ENCODE results near the gene STXBP3. TPM values are rescaled to one million over a fixed set of nuclear protein-coding genes. Genes with fewer than 3 reads are reported as not detected.

Gene STXBP3
- total RNA-seq, 3 donors from 2014 or later = 50.8 to 71.4 (median 66.1) TPM

- no peak for TF ChIP-seq CTCF (IDR thresholded peaks at IDR 0.05)
These were observed 95.2 kb downstream of the STXBP3 start for GRCh38 chr1:108841703-108842102.

GRCh38 chr1:108842525-108843181 lies 96.2 kb downstream of the STXBP3 start:
- H3K4me1 ChIP-seq (ENCODE audit: low read depth) = no peaks in the 10 kb centered on the region
- no peak overlapping the region for H3K4me3 ChIP-seq
- ATAC-seq = no peak
- intact Hi-C loops (cut with DNase I, micrococcal nuclease) = no loop called here
- DNase-seq = no peak
- no peaks in the 10 kb centered on the region for H3K9me3 ChIP-seq
- H3K36me3 ChIP-seq (ENCODE audit: low read depth) = no peaks in the 10 kb centered on the region
- TF ChIP-seq CTCF (IDR thresholded peaks at IDR 0.05) = no peak

More at GRCh38 chr1:108841703-108842102, 95.2 kb downstream of the STXBP3 start:
- H3K36me3 ChIP-seq (ENCODE audit: low read depth) = no peaks in the 10 kb centered on the region
- no peak overlapping the region for H3K4me3 ChIP-seq
- ATAC-seq = no peak
- no peaks in the 10 kb centered on the region for H3K4me1 ChIP-seq (ENCODE audit: low read depth)
- H3K9me3 ChIP-seq = no peaks in the 10 kb centered on the region
- DNase-seq = no peak
- intact Hi-C loops (cut with DNase I, micrococcal nuclease) = no loop called here

DNA sequence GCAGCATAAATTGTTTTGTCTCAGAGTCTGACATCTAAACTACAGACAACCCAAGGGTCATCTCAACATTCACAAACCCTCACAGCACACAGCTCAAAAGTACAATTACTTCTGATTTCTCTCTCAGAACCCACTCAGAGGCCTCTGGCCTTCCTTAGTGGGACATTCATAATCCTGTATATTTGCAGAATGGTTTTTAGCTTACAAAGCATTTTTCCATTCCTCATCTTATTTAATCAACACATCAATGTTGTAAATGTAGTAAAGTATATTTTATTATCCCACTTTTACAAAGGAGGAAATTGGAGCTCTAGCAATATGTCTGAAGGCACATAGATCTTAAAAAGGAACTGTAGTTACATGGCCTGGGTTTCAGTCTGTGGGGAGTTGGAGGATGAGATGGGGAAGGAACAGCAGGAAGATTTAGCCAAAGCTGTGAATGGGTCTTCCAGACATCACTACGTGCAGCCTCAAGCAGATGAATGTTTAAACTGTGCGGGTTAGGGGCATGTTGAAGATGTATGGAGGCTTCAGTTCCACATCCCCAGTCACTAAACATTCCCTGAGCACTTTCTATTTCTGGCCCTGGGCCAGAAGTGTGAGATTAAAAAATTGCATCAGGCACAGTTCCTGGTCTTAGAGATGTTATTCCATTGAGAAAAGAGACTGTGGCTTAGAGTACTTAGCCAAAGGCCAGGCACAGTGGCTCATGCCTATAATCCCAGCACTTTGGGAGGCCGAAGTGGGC lies 97.1 kb downstream of the STXBP3 start:
- ATAC-seq (no peak), DNase-seq (no peak)
- Histone ChIP-seq H3K4me3 (no peak overlapping the region), H3K4me1 (ENCODE audit: low read depth) (no peaks in the 10 kb centered on the region), H3K9me3 (no peaks in the 10 kb centered on the region), H3K36me3 (ENCODE audit: low read depth) (no peaks in the 10 kb centered on the region)
- intact Hi-C loops (cut with DNase I, micrococcal nuclease) = no loop called here
- no peak for TF ChIP-seq CTCF (IDR thresholded peaks at IDR 0.05)

DNA sequence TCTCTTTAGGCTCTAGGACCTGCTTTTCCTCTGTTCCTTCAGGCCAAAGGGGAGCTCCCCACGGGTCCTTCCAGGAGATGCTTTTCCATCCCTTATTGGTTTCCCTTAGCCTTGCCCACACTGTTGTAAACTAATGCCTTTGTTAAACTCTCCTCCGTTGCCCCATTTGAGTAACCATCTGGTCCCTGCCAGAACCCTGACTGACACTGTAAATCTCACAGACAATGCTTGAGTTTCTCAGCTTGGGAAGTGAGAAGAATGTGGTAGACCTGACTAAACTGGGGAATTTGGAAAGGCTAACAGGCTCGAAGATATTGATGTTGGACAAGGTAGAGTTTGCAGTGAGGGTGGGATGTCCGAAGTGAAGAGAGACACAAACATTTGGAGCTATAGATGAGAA lies 99.0 kb downstream of the STXBP3 start:
- H3K36me3 ChIP-seq (ENCODE audit: low read depth) = no peaks in the 10 kb centered on the region
- intact Hi-C loops (cut with DNase I, micrococcal nuclease) = no loop called here
- ATAC-seq = no peak
- no peaks in the 10 kb centered on the region for H3K4me1 ChIP-seq (ENCODE audit: low read depth)
- TF ChIP-seq CTCF (IDR thresholded peaks at IDR 0.05) = no peak
- H3K9me3 ChIP-seq = no peaks in the 10 kb centered on the region
- no peak overlapping the region for H3K4me3 ChIP-seq
- DNase-seq = no peak

DNA sequence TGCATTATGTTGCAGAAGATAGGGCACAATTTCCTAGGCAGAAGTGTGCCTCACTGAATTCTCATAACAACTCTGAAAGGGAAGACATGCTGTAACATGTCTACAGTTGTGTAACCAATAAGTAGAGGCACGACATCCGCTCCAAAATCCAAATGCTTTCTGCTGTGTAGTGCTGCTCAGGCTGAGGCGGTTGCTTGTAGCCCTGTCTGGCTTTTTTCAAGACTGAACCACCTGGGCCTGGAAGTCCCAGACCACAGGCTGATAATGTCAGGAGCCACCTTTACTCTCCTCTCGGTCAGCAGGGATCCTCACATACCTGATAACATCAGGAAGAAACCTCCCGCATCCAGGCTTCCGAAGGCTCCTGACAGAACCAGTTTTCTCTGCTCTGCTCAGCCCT lies 99.5 kb downstream of the STXBP3 start:
- H3K9me3 ChIP-seq = no peaks in the 10 kb centered on the region
- no peak overlapping the region for H3K4me3 ChIP-seq
- H3K36me3 ChIP-seq (ENCODE audit: low read depth) = no peaks in the 10 kb centered on the region
- ATAC-seq (no peak), DNase-seq (no peak)
- H3K4me1 ChIP-seq (ENCODE audit: low read depth) = no peaks in the 10 kb centered on the region
- no peak for TF ChIP-seq CTCF (IDR thresholded peaks at IDR 0.05)
- intact Hi-C loops (cut with DNase I, micrococcal nuclease) = no loop called here

Measured in mucosa of descending colon (tissue), 3 donors.